GM06990 (cell line): Measurements from ENCODE around the gene TBC1D17.

Source experiments
- DNase-seq: peaks from one replicate; pipeline ENCODE4 v3.0.0-alpha.2; 2011; ENCODE audit not compliant: insufficient read length; ENCODE audit errors: extremely low read depth
- H3K27me3 ChIP-seq: replicated peaks from 2 replicates; pipeline ENCODE4 v1.6.0; 2011; ENCODE audit warnings: low read length; ENCODE audit not compliant: control insufficient read depth, insufficient read depth
- H3K36me3 ChIP-seq: 2 replicates; pipeline ENCODE4 v1.5.1; 2011; ENCODE audit warnings: low read length; ENCODE audit not compliant: control insufficient read depth, insufficient read depth
- H3K4me3 ChIP-seq: replicated peaks from 2 replicates; pipeline ENCODE4 v1.5.1; 2011; ENCODE audit warnings: low read depth, mild to moderate bottlenecking, control low read depth, low read length
- CTCF ChIP-seq: IDR thresholded peaks from 2 replicates; pipeline ENCODE4 v1.5.1; 2011; ENCODE audit warnings: low read length, control low read depth, mild to moderate bottlenecking, inconsistent platforms; ENCODE audit not compliant: insufficient read depth, poor library complexity, severe bottlenecking

Gene TBC1D17

GRCh38 chr19:49856574-49857021 lies 20.9 kb upstream of the TBC1D17 start:
- Histone ChIP-seq H3K36me3 (peaks cover 31% of the 10 kb centered on the region), H3K27me3 (no peaks in the 10 kb centered on the region), H3K4me3 (no peak overlapping the region)
- no peak for TF ChIP-seq CTCF
- no peak for DNase-seq

- DNase-seq, result no peak
- TF ChIP-seq CTCF, result no peak
- Histone ChIP-seq H3K27me3 (no peaks in the 10 kb centered on the region), H3K36me3 (peaks cover 36% of the 10 kb centered on the region), H3K4me3 (no peak overlapping the region)
Measured at GRCh38 chr19:49857061-49857837, 20.3 kb upstream of the TBC1D17 start.

GRCh38 chr19:49857838-49858087 lies 19.7 kb upstream of the TBC1D17 start:
- TF ChIP-seq CTCF, result no peak
- no peak for DNase-seq
- no peaks in the 10 kb centered on the region for H3K27me3 ChIP-seq
- no peak overlapping the region for H3K4me3 ChIP-seq
- H3K36me3 ChIP-seq, result peaks cover 38% of the 10 kb centered on the region

GRCh38 chr19:49858088-49858985 lies 19.2 kb upstream of the TBC1D17 start:
- Histone ChIP-seq H3K27me3 (no peaks in the 10 kb centered on the region), H3K4me3 (no peak overlapping the region), H3K36me3 (peaks cover 41% of the 10 kb centered on the region)
- TF ChIP-seq CTCF, result no peak
- no peak for DNase-seq

GRCh38 chr19:49859682-49860335 lies 17.7 kb upstream of the TBC1D17 start:
- DNase-seq, result no peak
- Histone ChIP-seq H3K27me3 (no peaks in the 10 kb centered on the region), H3K36me3 (peaks cover 52% of the 10 kb centered on the region), H3K4me3 (no peak overlapping the region)
- no peak for TF ChIP-seq CTCF
